B cell (primary cell): Measurements from ENCODE around the gene XCL1. TPM values are rescaled to one million over a fixed set of nuclear protein-coding genes. Genes with fewer than 3 reads are reported as not detected.
"Not testable (repeated sequence)": the region's sequence is repeated elsewhere in the genome, so short reads cannot be mapped to it uniquely, and the experiment has no call there.

ENCODE experiments used
- ATAC-seq: fragments of 200-7000 bp; cut with Tn5 transposase; one replicate; pipeline ENCODE4 v1.10.0; 2021; ENCODE audit warnings: low read depth, mild to moderate bottlenecking, moderate number of reproducible peaks, moderate library complexity
- CTCF ChIA-PET: fragments of 350-600 bp; sonication (Branson Sonifier 250); formaldehyde crosslinking; loops from one replicate; lab custom pipeline; 2021; ENCODE audit warnings: antibody characterized with exemption, inconsistent platforms; lab: Charles Lee
- POLR2A ChIA-PET: fragments of 350-600 bp; sonication (Branson Sonifier 250); formaldehyde crosslinking; loops from one replicate; lab custom pipeline; 2021; ENCODE audit warnings: antibody characterized with exemption; lab: Charles Lee
- DNase-seq: peaks from one replicate; pipeline ENCODE4 v3.0.0; 2013
- H2AFZ ChIP-seq: 2 replicates; pipeline ENCODE4 v1.6.1; 2012; ENCODE audit warnings: mild to moderate bottlenecking, low read depth, low read length; ENCODE audit not compliant: insufficient read depth, poor library complexity, severe bottlenecking
- H3K27ac ChIP-seq, 2 donors: 1 replicate in 1 of 2; 2 replicates in 1 of 2; pipeline ENCODE4 v1.5.1; 2012 to 2013; ENCODE audit warnings: low read length in 2 of 2, mild to moderate bottlenecking in 2 of 2, moderate library complexity in 1 of 2
- H3K27me3 ChIP-seq, 4 experiments: fragments of 200-600 bp in 1 of 4; sonication (generic) in 1 of 4; replicated peaks in 1 of 4; 1 replicate in 2 of 4; 2 replicates in 2 of 4; pipeline versions ENCODE4 v1.6.1 to v1.7.0; 2013 to 2016; ENCODE audit warnings: low read length in 3 of 4, mild to moderate bottlenecking in 2 of 4, mixed read lengths in 1 of 4, moderate library complexity in 1 of 4; ENCODE audit not compliant: insufficient read depth in 4 of 4, control insufficient read depth in 3 of 4; ENCODE audit errors: control extremely low read depth in 1 of 4
- H3K36me3 ChIP-seq, 2 experiments: replicated peaks in 1 of 2; 1 replicate in 1 of 2; 2 replicates in 1 of 2; pipeline versions ENCODE4 v1.6.1 to v1.7.1; 2013; ENCODE audit warnings: low read length in 1 of 2; ENCODE audit not compliant: insufficient read depth in 2 of 2, control insufficient read depth in 1 of 2; ENCODE audit errors: control extremely low read depth in 1 of 2, extremely low read depth in 1 of 2
- H3K4me1 ChIP-seq, 2 donors: fragments of 200-600 bp in 1 of 2; sonication (generic) in 1 of 2; 1 replicate in 1 of 2; 2 replicates in 1 of 2; pipeline versions ENCODE4 v1.5.1 to v1.6.1; 2013 to 2017; ENCODE audit warnings: low read length in 2 of 2; ENCODE audit not compliant: control insufficient read depth in 2 of 2, insufficient read depth in 2 of 2
- H3K4me2 ChIP-seq: replicated peaks from 2 replicates; pipeline ENCODE3; 2012; ENCODE audit warnings: mild to moderate bottlenecking, low read depth, low read length; ENCODE audit not compliant: poor library complexity, severe bottlenecking
- H3K4me3 ChIP-seq, 5 experiments: fragments of 200-600 bp in 1 of 5; sonication (generic) in 1 of 5; 1 replicate in 3 of 5; 2 replicates in 2 of 5; pipeline versions ENCODE4 v1.5.1 to v1.7.0; 2011 to 2016; ENCODE audit warnings: low read length in 4 of 5, mild to moderate bottlenecking in 4 of 5, low read depth in 2 of 5, control low read depth in 1 of 5, moderate library complexity in 1 of 5; ENCODE audit not compliant: insufficient read depth in 1 of 5; ENCODE audit errors: control extremely low read depth in 1 of 5, extremely low read depth in 1 of 5
- H3K79me2 ChIP-seq: fragments of 200-600 bp; sonication (generic); one replicate; pipeline ENCODE4 v1.6.0; 2016; ENCODE audit warnings: low read length; ENCODE audit not compliant: control insufficient read depth, insufficient read depth
- H3K9ac ChIP-seq: fragments of 200-600 bp; sonication (generic); 2 replicates; pipeline ENCODE4 v1.6.1; 2017; ENCODE audit warnings: mild to moderate bottlenecking, low read length, moderate library complexity
- H3K9me3 ChIP-seq, 3 donors: one replicate each; pipeline versions ENCODE4 v1.6.1 to v1.7.1; 2013; ENCODE audit warnings: low read length in 2 of 3; ENCODE audit not compliant: control insufficient read depth in 2 of 3, insufficient read depth in 1 of 3; ENCODE audit errors: control extremely low read depth in 1 of 3
- H4K20me1 ChIP-seq: 2 replicates; pipeline ENCODE4 v1.6.0; 2012; ENCODE audit warnings: mild to moderate bottlenecking, low read length; ENCODE audit not compliant: insufficient read depth, control insufficient read depth, poor library complexity, severe bottlenecking
- H3K27ac Mint-ChIP-seq: one replicate; pipeline ENCODE4 v1.8.0; 2021; ENCODE audit warnings: mixed read lengths
- H3K27me3 Mint-ChIP-seq: one replicate; pipeline ENCODE4 v1.8.0; 2021; ENCODE audit warnings: mixed read lengths
- H3K4me1 Mint-ChIP-seq: one replicate; pipeline ENCODE4 v1.8.0; 2021; ENCODE audit warnings: mixed read lengths
- H3K4me3 Mint-ChIP-seq: one replicate; pipeline ENCODE4 v1.8.0; 2021; ENCODE audit warnings: mixed read lengths
- H3K9me3 Mint-ChIP-seq: one replicate; pipeline ENCODE4 v1.8.0; 2022; ENCODE audit warnings: mixed read lengths; ENCODE audit not compliant: insufficient read depth
- EZH2 ChIP-seq: IDR thresholded peaks from 2 replicates; pipeline ENCODE4 v1.6.1; 2012; ENCODE audit warnings: borderline replicate concordance, low read depth, mild to moderate bottlenecking, moderate library complexity, low read length; ENCODE audit not compliant: insufficient read depth, poor library complexity, severe bottlenecking
- WGBS: methylation state at CpG from one replicate; pipeline ENCODE4 v1.1.5; 2013; ENCODE audit warnings: missing lambda C conversion rate; ENCODE audit not compliant: insufficient coverage; 5-methylcytosine and 5-hydroxymethylcytosine counted together
- intact Hi-C: fragments of 100-400 bp; cut with micrococcal nuclease; formaldehyde crosslinking; loops from one replicate; pipeline ENCODE4 v1.10.0; 2022
- polyA plus RNA-seq: library from polyadenylated mRNA; depleted of rRNA; stranded (reverse); fragments of >200 nt; gene quantifications from 2 replicates; pipeline ENCODE4 v1.2.3, GENCODE V29; 2012
- total RNA-seq, 2 donors: library from RNA; stranded (reverse); fragments of 120-200 nt in 1 of 2; gene quantifications; 1 replicate in 1 of 2; 2 replicates in 1 of 2; pipeline versions ENCODE4 v1.2.3 to v1.2.4, GENCODE V29; 2013 to 2022
- TF ChIP-seq, protein P1 (sequence below): fragments of 200-600 bp; IDR thresholded peaks from one replicate; pipeline ENCODE4 v1.8.0; 2022; ENCODE audit warnings: antibody characterized with exemption, mild to moderate bottlenecking

Gene XCL1
- total and polyA plus RNA-seq, 2 donors (not counting 1 experiment from before 2014, with no cell fraction given): 0.12 TPM; not detected in 1

- Histone ChIP-seq H3K79me2 (no peaks in the 10 kb centered on the region), H3K27ac (no peak overlapping the region), H3K27me3 (no peaks in the 10 kb centered on the region), H3K4me2 (no peak overlapping the region), H4K20me1 (no peaks in the 10 kb centered on the region), H3K4me3 (no peak overlapping the region), H3K9me3 (peaks cover 0 to 3% (median 2%) of the 10 kb centered on the region in 3 donors), H3K4me1 (no peaks in the 10 kb centered on the region), H3K9ac (no peak overlapping the region), H2AFZ (no peak overlapping the region), H3K36me3 (no peaks in the 10 kb centered on the region)
- ATAC-seq: no peak
- Mint-ChIP-seq H3K27me3 (no peaks in the 10 kb centered on the region), H3K27ac (no peak overlapping the region), H3K4me1 (no peaks in the 10 kb centered on the region), H3K4me3 (no peak overlapping the region), H3K9me3 (no peaks in the 10 kb centered on the region)
- TF ChIP-seq, protein P1, sequence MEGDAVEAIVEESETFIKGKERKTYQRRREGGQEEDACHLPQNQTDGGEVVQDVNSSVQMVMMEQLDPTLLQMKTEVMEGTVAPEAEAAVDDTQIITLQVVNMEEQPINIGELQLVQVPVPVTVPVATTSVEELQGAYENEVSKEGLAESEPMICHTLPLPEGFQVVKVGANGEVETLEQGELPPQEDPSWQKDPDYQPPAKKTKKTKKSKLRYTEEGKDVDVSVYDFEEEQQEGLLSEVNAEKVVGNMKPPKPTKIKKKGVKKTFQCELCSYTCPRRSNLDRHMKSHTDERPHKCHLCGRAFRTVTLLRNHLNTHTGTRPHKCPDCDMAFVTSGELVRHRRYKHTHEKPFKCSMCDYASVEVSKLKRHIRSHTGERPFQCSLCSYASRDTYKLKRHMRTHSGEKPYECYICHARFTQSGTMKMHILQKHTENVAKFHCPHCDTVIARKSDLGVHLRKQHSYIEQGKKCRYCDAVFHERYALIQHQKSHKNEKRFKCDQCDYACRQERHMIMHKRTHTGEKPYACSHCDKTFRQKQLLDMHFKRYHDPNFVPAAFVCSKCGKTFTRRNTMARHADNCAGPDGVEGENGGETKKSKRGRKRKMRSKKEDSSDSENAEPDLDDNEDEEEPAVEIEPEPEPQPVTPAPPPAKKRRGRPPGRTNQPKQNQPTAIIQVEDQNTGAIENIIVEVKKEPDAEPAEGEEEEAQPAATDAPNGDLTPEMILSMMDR: no peak
- TF ChIP-seq EZH2: no peak
- intact Hi-C loops: no loop called here
- CTCF ChIA-PET: no interaction called here
- no peak for DNase-seq
- POLR2A ChIA-PET: no interaction called here
- WGBS: 94% methylated on average over 4 of the region's 5 CpGs
These were observed 14.7 kb downstream of the XCL1 start for GRCh38 chr1:168591066-168591465.

DNA sequence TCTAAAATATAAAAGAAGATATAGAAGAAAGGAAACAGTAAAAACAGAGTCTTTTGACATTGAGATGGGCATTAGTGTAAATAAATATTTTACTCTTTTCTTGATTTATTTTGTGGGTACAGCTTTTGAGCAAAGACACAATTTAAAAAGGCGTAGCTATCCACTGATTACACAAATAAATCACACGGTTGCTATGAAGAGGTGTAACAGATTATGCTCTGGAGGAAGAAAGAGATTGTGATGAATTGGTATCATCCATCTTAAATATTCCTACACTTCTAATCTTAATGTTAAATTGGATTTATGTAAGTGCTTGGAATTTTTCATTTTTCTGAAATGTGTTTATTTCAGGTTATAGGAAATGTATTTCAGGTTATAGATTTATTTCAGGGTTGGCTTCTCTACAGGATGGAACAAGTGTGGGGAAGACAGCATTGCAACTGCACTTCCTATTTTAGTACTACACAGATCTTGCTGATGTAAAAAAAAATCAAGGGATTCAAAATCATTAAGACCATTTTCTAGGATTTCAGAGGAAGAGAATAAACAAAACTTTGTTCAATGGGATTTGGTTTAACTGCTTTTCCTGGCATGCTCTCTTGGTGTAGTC lies 15.3 kb downstream of the XCL1 start:
- Histone ChIP-seq H3K79me2 (no peaks in the 10 kb centered on the region), H3K9ac (no peak overlapping the region), H3K9me3 (peaks cover 0 to 3% (median 2%) of the 10 kb centered on the region in 3 donors), H3K27me3 (no peaks in the 10 kb centered on the region), H4K20me1 (no peaks in the 10 kb centered on the region), H2AFZ (no peak overlapping the region), H3K4me2 (no peak overlapping the region), H3K4me3 (no peak overlapping the region), H3K27ac (no peak overlapping the region), H3K36me3 (no peaks in the 10 kb centered on the region), H3K4me1 (no peaks in the 10 kb centered on the region)
- DNase-seq (no peak), ATAC-seq (no peak)
- no peak overlapping the region for H3K27ac Mint-ChIP-seq
- no peaks in the 10 kb centered on the region for H3K27me3 Mint-ChIP-seq
- no peaks in the 10 kb centered on the region for H3K4me1 Mint-ChIP-seq
- intact Hi-C loops: no loop called here
- no peaks in the 10 kb centered on the region for H3K9me3 Mint-ChIP-seq
- no CpG with 5 or more reads among the region's 2 CpGs for WGBS
- no peak overlapping the region for H3K4me3 Mint-ChIP-seq
- POLR2A ChIA-PET: no interaction called here
- TF ChIP-seq, protein P1: no peak
- no peak for TF ChIP-seq EZH2
- CTCF ChIA-PET: no interaction called here

GRCh38 chr1:168595403-168595802 lies 19.0 kb downstream of the XCL1 start:
- H3K27ac Mint-ChIP-seq, H3K79me2 ChIP-seq, CTCF ChIA-PET, H3K9me3 Mint-ChIP-seq, H2AFZ ChIP-seq, H3K9ac ChIP-seq, H4K20me1 ChIP-seq, H3K36me3 ChIP-seq, DNase-seq, H3K27me3 Mint-ChIP-seq, H3K27me3 ChIP-seq, H3K4me3 Mint-ChIP-seq, POLR2A ChIA-PET, H3K4me3 ChIP-seq, H3K4me1 ChIP-seq, H3K27ac ChIP-seq, H3K4me2 ChIP-seq, H3K9me3 ChIP-seq, ATAC-seq, H3K4me1 Mint-ChIP-seq, intact Hi-C loops: not testable (repeated sequence)
